ENCODE data around the gene CFAP141. TPM values are rescaled to one million over a fixed set of nuclear protein-coding genes. Genes with fewer than 3 reads are reported as not detected.
"Not testable (repeated sequence)": the region's sequence is repeated elsewhere in the genome, so short reads cannot be mapped to it uniquely, and the experiment has no call there.

Gene CFAP141
- total RNA-seq: not detected

- Mint-ChIP-seq H3K36me3 (ENCODE audit: low read depth) (peaks cover 37% of the 10 kb centered on the region), H3K27me3 (no peaks in the 10 kb centered on the region), H3K4me1 (peaks cover 17% of the 10 kb centered on the region), H3K4me3 (no peak within 1 kb of the TSS), H3K27ac (no peak within 1 kb of the TSS), H3K9me3 (no peaks in the 10 kb centered on the region)
- DNase-seq: no peak
- ChIA-PET POLR2A (no interaction called here), CTCF (no interaction called here)
Observed at GRCh38 chr1:154206196-154206595, at the start of gene CFAP141. Gene CFAP141 (minus strand): TSS chr1:154206333. CDS start chr1:154206307, 26 bp downstream.

- ChIA-PET CTCF (interaction anchor here (0.7 kb wide), 1 partner anchor 23 kb away, joined by 3 read pairs; no protein-coding TSS in a partner anchor), POLR2A (no interaction called here)
- no peak for DNase-seq
- Mint-ChIP-seq H3K27me3 (no peaks in the 10 kb centered on the region), H3K4me3 (no peak overlapping the region), H3K4me1 (no peaks in the 10 kb centered on the region), H3K36me3 (ENCODE audit: low read depth) (peaks cover 79% of the 10 kb centered on the region), H3K9me3 (no peaks in the 10 kb centered on the region), H3K27ac (no peak overlapping the region)
Observed at GRCh38 chr1:154253671-154254070, 47.5 kb upstream of the CFAP141 start.

DNA sequence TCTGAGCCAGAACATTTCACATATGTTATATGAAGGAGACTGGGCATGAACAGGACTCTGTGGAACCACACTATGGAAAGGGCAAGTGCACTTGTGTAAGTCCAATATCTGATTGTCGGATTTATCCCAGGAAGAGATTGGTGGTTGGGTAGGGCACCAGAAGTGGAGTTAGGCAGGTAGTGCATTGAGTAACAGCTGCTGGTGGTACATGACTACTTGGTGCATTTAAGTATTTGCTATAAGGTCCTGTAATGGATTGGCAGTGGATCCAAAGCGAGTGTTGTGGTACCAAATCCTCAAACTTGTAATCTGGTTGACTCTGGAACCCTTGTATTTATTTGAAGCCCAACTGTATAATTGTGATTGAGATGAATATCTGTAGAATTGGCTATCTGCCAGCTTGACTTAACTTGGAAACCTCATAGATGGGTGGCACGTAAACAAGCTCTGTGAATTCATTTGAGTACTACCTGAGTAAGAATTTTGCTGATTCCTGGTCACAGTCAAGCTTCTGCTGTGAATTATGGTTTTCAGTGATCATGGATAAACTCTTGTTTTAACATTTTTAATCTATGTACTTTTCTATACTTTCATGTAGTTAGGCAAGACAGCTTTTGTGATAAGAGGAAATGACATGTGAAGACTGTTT is 35.7 kb upstream of the CFAP141 start:
- H3K27me3 Mint-ChIP-seq: no peaks in the 10 kb centered on the region
- no peak overlapping the region for H3K4me3 Mint-ChIP-seq
- H3K4me1 Mint-ChIP-seq: peaks cover 32% of the 10 kb centered on the region
- POLR2A ChIA-PET: no interaction called here
- peaks cover 85% of the 10 kb centered on the region for H3K36me3 Mint-ChIP-seq (ENCODE audit: low read depth)
- no peaks in the 10 kb centered on the region for H3K9me3 Mint-ChIP-seq
- CTCF ChIA-PET: no interaction called here
- H3K27ac Mint-ChIP-seq: peak overlapping the region; percentile 45
- DNase-seq: no peak

DNA sequence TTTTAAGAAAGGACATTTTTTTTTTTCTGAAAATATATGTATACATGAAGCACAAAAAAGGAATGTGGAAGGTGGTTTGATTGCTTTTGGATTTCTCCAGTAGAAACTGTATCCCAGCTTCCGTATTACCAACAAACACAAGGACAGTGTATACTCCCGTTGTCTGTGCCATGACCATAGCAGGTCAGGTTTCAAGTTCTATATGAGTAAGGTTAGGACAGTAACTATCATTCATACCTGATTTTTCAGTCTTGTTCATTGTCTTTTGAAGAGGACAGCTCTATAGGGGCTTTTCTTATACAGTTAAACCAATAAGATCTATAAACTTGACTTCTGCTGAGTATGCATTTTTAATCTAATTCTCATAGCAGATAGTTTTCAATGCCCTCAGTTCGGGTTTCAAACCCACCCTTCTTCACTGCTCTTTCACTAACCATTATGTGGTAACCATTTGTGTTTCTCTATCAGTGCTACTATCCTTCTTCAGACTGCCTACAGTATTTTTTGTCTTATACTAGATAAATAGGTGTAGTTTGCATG is 34.2 kb upstream of the CFAP141 start:
- ChIA-PET CTCF (no interaction called here), POLR2A (no interaction called here)
- DNase-seq: no peak
- Mint-ChIP-seq H3K36me3 (ENCODE audit: low read depth) (peaks cover 86% of the 10 kb centered on the region), H3K4me3 (no peak overlapping the region), H3K9me3 (no peaks in the 10 kb centered on the region), H3K27ac (no peak overlapping the region), H3K27me3 (no peaks in the 10 kb centered on the region), H3K4me1 (peaks cover 32% of the 10 kb centered on the region)

- no peak for DNase-seq
- H3K27me3 Mint-ChIP-seq: no peaks in the 10 kb centered on the region
- H3K36me3 Mint-ChIP-seq (ENCODE audit: low read depth): peaks cover 86% of the 10 kb centered on the region
- no peak overlapping the region for H3K4me3 Mint-ChIP-seq
- H3K9me3 Mint-ChIP-seq: no peaks in the 10 kb centered on the region
- H3K27ac Mint-ChIP-seq: no peak overlapping the region
- H3K4me1 Mint-ChIP-seq: peaks cover 32% of the 10 kb centered on the region
- ChIA-PET CTCF (no interaction called here), POLR2A (no interaction called here)
Observed at GRCh38 chr1:154239491-154239890, 33.4 kb upstream of the CFAP141 start.

GRCh38 chr1:154237880-154238506 is 31.9 kb upstream of the CFAP141 start:
- ChIA-PET CTCF (interaction anchor here (0.9 to 1.4 kb wide), 2 partner anchors 11 to 15 kb away, joined by 3 read pairs; no protein-coding TSS in a partner anchor), POLR2A (interaction anchor here (0.7 to 1.7 kb wide), 2 partner anchors 9 to 16 kb away, joined by 4 read pairs; no protein-coding TSS in a partner anchor)
- no peak for DNase-seq
- no peak overlapping the region for H3K27ac Mint-ChIP-seq
- no peaks in the 10 kb centered on the region for H3K9me3 Mint-ChIP-seq
- no peak overlapping the region for H3K4me3 Mint-ChIP-seq
- peaks cover 83% of the 10 kb centered on the region for H3K36me3 Mint-ChIP-seq (ENCODE audit: low read depth)
- H3K4me1 Mint-ChIP-seq: peaks cover 32% of the 10 kb centered on the region
- H3K27me3 Mint-ChIP-seq: no peaks in the 10 kb centered on the region

- no peak overlapping the region for H3K27ac Mint-ChIP-seq
- no peaks in the 10 kb centered on the region for H3K9me3 Mint-ChIP-seq
- no peaks in the 10 kb centered on the region for H3K27me3 Mint-ChIP-seq
- no peak for DNase-seq
- ChIA-PET POLR2A (interaction anchor here (1.7 kb wide), 1 partner anchor 16 kb away, joined by 4 read pairs; no protein-coding TSS in a partner anchor), CTCF (interaction anchor here (1.4 kb wide), 1 partner anchor 15 kb away, joined by 3 read pairs; no protein-coding TSS in a partner anchor)
- H3K36me3 Mint-ChIP-seq (ENCODE audit: low read depth): peaks cover 78% of the 10 kb centered on the region
- H3K4me1 Mint-ChIP-seq: peaks cover 32% of the 10 kb centered on the region
- no peak overlapping the region for H3K4me3 Mint-ChIP-seq
Observed at GRCh38 chr1:154237435-154237834, 31.3 kb upstream of the CFAP141 start.

- Mint-ChIP-seq H3K4me3 (no peak overlapping the region), H3K9me3 (no peaks in the 10 kb centered on the region), H3K36me3 (ENCODE audit: low read depth) (peaks cover 78% of the 10 kb centered on the region), H3K27ac (no peak overlapping the region), H3K27me3 (no peaks in the 10 kb centered on the region), H3K4me1 (peaks cover 27% of the 10 kb centered on the region)
- no peak for DNase-seq
- CTCF ChIA-PET: no interaction called here
- POLR2A ChIA-PET: interaction anchor here (1.7 kb wide), 1 partner anchor 15 kb away, joined by 4 read pairs; no protein-coding TSS in a partner anchor
Observed at GRCh38 chr1:154236855-154237254, 30.7 kb upstream of the CFAP141 start.

DNA sequence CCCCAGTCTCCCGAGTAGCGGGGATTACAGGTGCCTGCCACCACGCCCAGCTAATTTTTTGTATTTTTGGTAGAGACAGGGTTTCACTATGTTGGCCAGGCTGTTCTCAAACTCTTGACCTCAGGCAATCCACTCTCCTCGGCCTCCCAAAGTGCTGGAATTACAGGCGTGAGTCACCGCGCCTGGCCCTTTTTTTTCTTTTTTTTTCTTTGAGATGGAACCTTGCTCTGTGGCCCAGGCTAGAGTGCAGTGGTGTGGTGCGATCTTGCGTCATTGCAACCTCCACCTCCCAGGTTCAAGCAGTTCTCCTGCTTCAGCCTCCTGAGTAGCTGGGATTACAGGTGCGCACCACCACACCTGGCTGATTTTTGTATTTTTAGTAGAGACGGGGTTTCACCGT is 27.0 kb upstream of the CFAP141 start:
- H3K4me1 Mint-ChIP-seq, DNase-seq, H3K9me3 Mint-ChIP-seq, H3K27me3 Mint-ChIP-seq, H3K27ac Mint-ChIP-seq, POLR2A ChIA-PET, H3K4me3 Mint-ChIP-seq, CTCF ChIA-PET: not testable (repeated sequence)
- peaks cover 78% of the 10 kb centered on the region for H3K36me3 Mint-ChIP-seq (ENCODE audit: low read depth)

DNA sequence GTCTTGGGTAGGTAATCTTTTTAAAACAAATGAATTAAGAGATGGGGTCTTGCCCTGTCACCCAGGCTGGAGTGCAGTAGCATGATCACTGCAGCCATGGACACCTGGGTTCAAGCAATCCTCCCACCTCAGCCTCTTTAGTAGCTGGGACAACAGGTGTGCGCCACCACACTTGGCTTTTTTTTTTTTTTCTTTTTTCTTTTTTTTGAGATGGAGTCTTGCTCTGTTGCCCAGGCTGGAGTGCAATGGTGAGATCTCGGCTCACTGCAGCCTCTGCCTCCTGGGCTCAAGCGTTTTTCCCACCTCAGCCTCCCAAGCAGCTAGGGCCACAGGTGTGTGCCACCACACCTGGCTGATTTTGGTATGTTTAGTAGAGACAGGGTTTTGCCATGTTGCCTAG is 25.0 kb upstream of the CFAP141 start:
- H3K27ac Mint-ChIP-seq, H3K4me3 Mint-ChIP-seq, H3K9me3 Mint-ChIP-seq, H3K27me3 Mint-ChIP-seq, DNase-seq, H3K4me1 Mint-ChIP-seq: not testable (repeated sequence)
- ChIA-PET POLR2A (interaction anchor here (0.6 to 3.1 kb wide), 2 partner anchors 10 to 49 kb away, joined by 4 to 13 read pairs; partner anchors contain the start of gene UBAP2L), CTCF (interaction anchor here (0.6 to 1.2 kb wide), 2 partner anchors 22 to 104 kb away, joined by 3 to 5 read pairs; no protein-coding TSS in a partner anchor)
- peaks cover 78% of the 10 kb centered on the region for H3K36me3 Mint-ChIP-seq (ENCODE audit: low read depth)

DNA sequence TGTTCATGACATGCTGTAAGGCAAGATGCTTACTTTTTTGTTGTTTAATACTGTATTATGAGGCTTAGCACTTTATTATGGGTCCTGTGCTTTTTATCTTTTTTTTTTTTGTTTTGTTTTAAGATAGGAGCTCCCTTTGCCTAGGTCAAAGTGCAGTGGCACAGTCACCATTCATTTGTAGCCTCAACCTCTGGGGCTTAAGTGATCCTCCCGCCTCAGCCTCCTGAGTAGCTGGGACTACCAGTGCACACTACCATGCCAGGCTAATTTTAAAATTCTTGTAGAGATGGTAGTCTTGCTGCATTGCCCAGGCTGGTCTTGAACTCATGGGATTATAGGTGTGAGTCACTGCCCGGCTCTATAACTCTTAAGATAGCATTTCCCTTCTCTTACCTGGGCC is 19.2 kb upstream of the CFAP141 start:
- Mint-ChIP-seq H3K27ac (no peak overlapping the region), H3K4me3 (no peak overlapping the region), H3K27me3 (no peaks in the 10 kb centered on the region), H3K36me3 (ENCODE audit: low read depth) (peaks cover 83% of the 10 kb centered on the region), H3K4me1 (peaks cover 54% of the 10 kb centered on the region), H3K9me3 (peaks cover 6% of the 10 kb centered on the region)
- DNase-seq: no peak
- ChIA-PET POLR2A (interaction anchor here (8.4 kb wide), 1 partner anchor 44 kb away, joined by 72 read pairs; no protein-coding TSS in a partner anchor), CTCF (no interaction called here)

- H3K36me3 Mint-ChIP-seq (ENCODE audit: low read depth): peaks cover 86% of the 10 kb centered on the region
- no peak for DNase-seq
- H3K9me3 Mint-ChIP-seq: peaks cover 6% of the 10 kb centered on the region
- no peaks in the 10 kb centered on the region for H3K27me3 Mint-ChIP-seq
- H3K27ac Mint-ChIP-seq: no peak overlapping the region
- H3K4me1 Mint-ChIP-seq: peaks cover 63% of the 10 kb centered on the region
- ChIA-PET POLR2A (interaction anchor here (1.4 to 8.4 kb wide), 4 partner anchors 21 to 233 kb away, joined by 4 to 72 read pairs (median 17); partner anchors contain the start of gene RPS27), CTCF (interaction anchor here (0.6 to 1.4 kb wide), 5 partner anchors 24 to 1339 kb away, joined by 3 to 5 read pairs (median 4); no protein-coding TSS in a partner anchor)
- no peak overlapping the region for H3K4me3 Mint-ChIP-seq
Observed at GRCh38 chr1:154223621-154224020, 17.5 kb upstream of the CFAP141 start.

DNA sequence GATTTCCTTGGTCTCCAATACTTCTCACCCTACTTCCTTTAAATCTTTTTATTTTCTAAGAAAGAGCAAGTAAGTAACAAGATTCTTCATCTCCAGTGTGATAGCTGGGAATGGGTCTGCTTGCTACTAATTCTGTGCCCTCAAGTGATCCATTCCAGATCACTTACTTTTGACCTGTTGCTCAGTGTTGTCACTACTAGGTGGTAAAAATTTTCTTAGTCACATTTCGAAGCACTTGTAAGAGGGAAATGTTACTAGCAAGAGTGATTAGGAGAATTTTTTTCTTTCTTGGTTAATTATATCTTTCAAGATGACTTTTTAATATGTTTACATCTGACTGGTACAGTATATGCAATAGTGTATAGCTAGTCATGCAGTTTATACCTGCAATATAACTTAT is 16.8 kb upstream of the CFAP141 start:
- DNase-seq: no peak
- Mint-ChIP-seq H3K4me3 (peak overlapping the region; percentile 54), H3K27me3 (no peaks in the 10 kb centered on the region), H3K27ac (peak overlapping the region; percentile 97), H3K36me3 (ENCODE audit: low read depth) (peaks cover 86% of the 10 kb centered on the region), H3K9me3 (peaks cover 6% of the 10 kb centered on the region), H3K4me1 (peaks cover 70% of the 10 kb centered on the region)
- ChIA-PET CTCF (interaction anchor here (0.9 to 1.4 kb wide), 7 partner anchors 15 to 236 kb away, joined by 3 to 5 read pairs (median 3); no protein-coding TSS in a partner anchor), POLR2A (interaction anchor here (1.4 to 8.4 kb wide), 6 partner anchors 22 to 232 kb away, joined by 4 to 72 read pairs (median 17); partner anchors contain the start of gene RPS27)

All from activated CD4-positive, alpha-beta memory T cell treated with anti-CD3 and anti-CD28 coated beads, Interleukin-2, amount 10 ng/mL, durations not matched to agents 7 days and 5 days (primary cell).